ENCODE results near the gene PADI1. TPM values are rescaled to one million over a fixed set of nuclear protein-coding genes. Genes with fewer than 3 reads are reported as not detected.
A peak's percentile ranks its signal among the peaks of the same experiment; 100 is the strongest.

Gene PADI1
- total and polyA plus RNA-seq, 2 of the 8 experiments (the other 6 are each of a cell fraction or from before 2014, with no cell fraction given): 0.20 to 0.30 TPM

DNA sequence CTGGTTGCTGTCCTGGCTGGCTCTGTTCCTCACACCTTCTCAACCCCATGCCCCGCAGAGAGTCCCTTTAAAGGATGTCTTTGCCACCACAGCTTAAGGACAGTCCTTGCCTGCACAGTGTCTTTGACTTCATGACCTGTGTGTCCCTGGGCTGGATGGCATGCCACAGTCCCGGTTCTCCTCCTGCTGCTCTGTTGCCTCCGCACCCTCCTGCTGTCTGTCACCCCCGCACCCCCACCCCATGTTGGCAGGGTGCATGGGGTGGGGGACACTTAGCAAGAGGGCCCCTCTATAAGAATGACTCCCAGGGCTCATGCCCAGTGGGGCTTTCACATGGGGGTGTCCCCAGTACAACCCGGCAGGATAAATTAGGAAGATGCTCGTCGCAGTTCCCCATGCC is 41.6 kb upstream of the PADI1 start:
- WGBS, 2 experiments (ENCODE audit: extremely low coverage in 1 of 2, insufficient coverage in 1 of 2, insufficient read length in 1 of 2, insufficient replicate concordance in 2 of 2, low coverage in 1 of 2, low lambda C conversion rate in 2 of 2, missing lambda C conversion rate in 1 of 2): 91% methylated on average over 7 of the region's 7 CpGs; no CpG with 5 or more reads in 1 of the 2 experiments
- H2BK15ac ChIP-seq (ENCODE audit: low read length): 0 out of 2 replicates have a peak overlapping the region, but pooled peaks have one; percentile 8
- TF ChIP-seq ZNF274 (IDR thresholded peaks at IDR 0.05; ENCODE audit: borderline replicate concordance, extremely low read depth, low read length) (no peak), FOSL1 (IDR thresholded peaks at IDR 0.05; ENCODE audit: insufficient read depth, low read depth, low read length) (no peak)
- peaks cover 0 to 2% of the 10 kb centered on the region in 2 experiments for H4K20me1 ChIP-seq (replicated peaks in 1 of 2; ENCODE audit: control insufficient read depth in 1 of 2, insufficient read depth in 2 of 2, low read length in 2 of 2)
- no peak overlapping the region for H2BK5ac ChIP-seq (ENCODE audit: low read depth, low read length)
- peaks cover 0 to 4% (median 3%) of the 10 kb centered on the region in 4 experiments; a peak in 5 of 7 replicates for H3K4me1 ChIP-seq (replicated peaks in 1 of 4; ENCODE audit: control insufficient read depth in 3 of 4, insufficient read depth in 4 of 4, low read length in 3 of 4)
- H3K4me2 ChIP-seq (ENCODE audit: insufficient read depth in 1 of 2, low read depth in 2 of 2, low read length in 2 of 2): no peak overlapping the region
- DNase-seq (ENCODE audit: low read depth in 1 of 2, low spot score in 2 of 2): no peak
- H3K18ac ChIP-seq (ENCODE audit: extremely low read depth, low read length): no peak overlapping the region
- POLR2A ChIA-PET (ENCODE audit: partially characterized antibody): no interaction called here
- H3K56ac ChIP-seq (replicated peaks; ENCODE audit: insufficient read length, low read depth, low read length): no peak overlapping the region
- H4K8ac ChIP-seq (ENCODE audit: extremely low read depth, insufficient read depth, low read length): no peak overlapping the region
- H2AK5ac ChIP-seq (ENCODE audit: low read depth, low read length): no peak overlapping the region
- no peaks in the 10 kb centered on the region for H3K79me1 ChIP-seq (ENCODE audit: low read depth, low read length)
- H2BK20ac ChIP-seq (ENCODE audit: low read length): 0 out of 2 replicates have a peak overlapping the region, but pooled peaks have one; percentile 17
- no peak overlapping the region for H4K5ac ChIP-seq (ENCODE audit: insufficient read length, low read depth, low read length)
- no peak overlapping the region for H3K4me3 ChIP-seq (ENCODE audit: extremely low read depth in 1 of 4, insufficient read depth in 2 of 4, low read depth in 3 of 4, low read length in 4 of 4)
- no peak overlapping the region for H3K4ac ChIP-seq (replicated peaks; ENCODE audit: insufficient read length, low read depth, low read length)
- H3K9ac ChIP-seq (replicated peaks in 1 of 4; ENCODE audit: extremely low read depth in 1 of 4, low read depth in 3 of 4, low read length in 3 of 4): no peak overlapping the region
- H3K36me3 ChIP-seq (ENCODE audit: control insufficient read depth in 2 of 4, insufficient read depth in 4 of 4, low read length in 3 of 4): no peaks in the 10 kb centered on the region
- CTCF ChIA-PET (ENCODE audit: partially characterized antibody): no interaction called here
- H3K14ac ChIP-seq (ENCODE audit: insufficient read length): no peak overlapping the region
- no peak overlapping the region for H2AFZ ChIP-seq (ENCODE audit: low read length)
- H2BK120ac ChIP-seq (replicated peaks; ENCODE audit: low read depth, low read length): no peak overlapping the region
- H3K27me3 ChIP-seq (replicated peaks in 1 of 4; ENCODE audit: control insufficient read depth in 3 of 4, extremely low read depth in 1 of 4, insufficient read depth in 3 of 4, low read length in 3 of 4): no peaks in the 10 kb centered on the region; a peak in 1 of 7 replicates
- no peak overlapping the region for H4K91ac ChIP-seq (replicated peaks; ENCODE audit: insufficient read length, low read length)
- H3K79me2 ChIP-seq (ENCODE audit: control insufficient read depth in 1 of 2, insufficient read depth in 2 of 2, low read length in 2 of 2): no peaks in the 10 kb centered on the region
- peaks cover 5% of the 10 kb centered on the region; the same call in 1 of the 2 replicates for H3K23me2 ChIP-seq (ENCODE audit: low read depth, low read length)
- H3K9me3 ChIP-seq (ENCODE audit: insufficient read depth in 2 of 2, low read depth in 1 of 2, low read length in 1 of 2): no peaks in the 10 kb centered on the region
- no peak overlapping the region for H3K23ac ChIP-seq (ENCODE audit: insufficient read length)
- H3K27ac ChIP-seq (ENCODE audit: low read depth, low read length): no peak overlapping the region
- H2BK12ac ChIP-seq (ENCODE audit: low read depth, low read length): no peak overlapping the region
- FAIRE-seq: no peak
